MM.1S (cell line): ENCODE measurements around the gene TTC16.

Source experiments
- DNase-seq: peaks from one replicate; pipeline ENCODE4 v3.0.0-alpha.2; 2015
- H2AFZ ChIP-seq: fragments of 300-600 bp; sonication (generic); 2 replicates; pipeline ENCODE4 v1.6.0; 2016; ENCODE audit warnings: antibody characterized with exemption, low read length
- H3F3A ChIP-seq: fragments of 300-600 bp; sonication (generic); 2 replicates; pipeline ENCODE4 v1.6.1; 2016; ENCODE audit warnings: mild to moderate bottlenecking, antibody characterized with exemption, low read length, moderate library complexity, mixed read lengths; ENCODE audit not compliant: insufficient read depth
- H3K27ac ChIP-seq: fragments of 300-600 bp; sonication (generic); 2 replicates; pipeline ENCODE4 v1.5.1; 2016; ENCODE audit warnings: mild to moderate bottlenecking, low read length
- H3K27me3 ChIP-seq: fragments of 300-600 bp; sonication (generic); replicated peaks from 2 replicates; pipeline ENCODE4 v1.6.0; 2016; ENCODE audit warnings: low read length; ENCODE audit not compliant: insufficient read depth
- H3K36me3 ChIP-seq: fragments of 300-600 bp; sonication (generic); replicated peaks from 2 replicates; pipeline ENCODE4 v1.6.1; 2016; ENCODE audit warnings: mild to moderate bottlenecking, low read length, mixed read lengths; ENCODE audit not compliant: insufficient read depth
- H3K4me1 ChIP-seq: fragments of 300-600 bp; sonication (generic); 2 replicates; pipeline ENCODE4 v1.6.1; 2016; ENCODE audit warnings: low read length, mixed read lengths
- H3K4me2 ChIP-seq: fragments of 300-600 bp; sonication (generic); 2 replicates; pipeline ENCODE4 v1.6.0; 2016; ENCODE audit warnings: low read depth, low read length
- H3K4me3 ChIP-seq: fragments of 300-600 bp; sonication (generic); 2 replicates; pipeline ENCODE4 v1.5.1; 2016; ENCODE audit warnings: low read length, mixed read lengths
- H3K79me2 ChIP-seq: fragments of 300-600 bp; sonication (generic); 2 replicates; pipeline ENCODE4 v1.6.1; 2016; ENCODE audit warnings: mixed run types, low read length, mixed read lengths
- H3K9ac ChIP-seq: fragments of 300-600 bp; sonication (generic); 2 replicates; pipeline ENCODE4 v1.6.1; 2016; ENCODE audit warnings: low read length, mixed read lengths
- H3K9me2 ChIP-seq: fragments of 300-600 bp; sonication (generic); replicated peaks from 2 replicates; pipeline ENCODE4 v1.6.1; 2016; ENCODE audit warnings: mild to moderate bottlenecking, low read length, mixed read lengths; ENCODE audit not compliant: insufficient read depth
- H3K9me3 ChIP-seq: fragments of 300-600 bp; sonication (generic); replicated peaks from 2 replicates; pipeline ENCODE4 v1.6.1; 2016; ENCODE audit warnings: mild to moderate bottlenecking, low read length, mixed read lengths; ENCODE audit not compliant: insufficient read depth
- H4K20me1 ChIP-seq: fragments of 300-600 bp; sonication (generic); 2 replicates; pipeline ENCODE4 v1.6.1; 2016; ENCODE audit warnings: mild to moderate bottlenecking, low read length, moderate library complexity, mixed read lengths; ENCODE audit not compliant: insufficient read depth
- EZH2 ChIP-seq: fragments of 300-600 bp; sonication (generic); optimal IDR thresholded peaks from 2 replicates; pipeline ENCODE3; 2017; ENCODE audit warnings: low read depth, mild to moderate bottlenecking, antibody characterized with exemption, low read length, mixed read lengths
- EZH2phosphoT487 ChIP-seq: fragments of 300-600 bp; sonication (generic); IDR thresholded peaks from 2 replicates; pipeline ENCODE4 v1.6.1; 2018; ENCODE audit warnings: antibody characterized with exemption, low read length
- TF ChIP-seq, protein P1 (sequence below): fragments of 300-600 bp; sonication (generic); IDR thresholded peaks from 2 replicates; pipeline ENCODE4 v1.5.1; 2016; ENCODE audit warnings: antibody characterized with exemption, low read length, mixed read lengths

Gene TTC16

DNA sequence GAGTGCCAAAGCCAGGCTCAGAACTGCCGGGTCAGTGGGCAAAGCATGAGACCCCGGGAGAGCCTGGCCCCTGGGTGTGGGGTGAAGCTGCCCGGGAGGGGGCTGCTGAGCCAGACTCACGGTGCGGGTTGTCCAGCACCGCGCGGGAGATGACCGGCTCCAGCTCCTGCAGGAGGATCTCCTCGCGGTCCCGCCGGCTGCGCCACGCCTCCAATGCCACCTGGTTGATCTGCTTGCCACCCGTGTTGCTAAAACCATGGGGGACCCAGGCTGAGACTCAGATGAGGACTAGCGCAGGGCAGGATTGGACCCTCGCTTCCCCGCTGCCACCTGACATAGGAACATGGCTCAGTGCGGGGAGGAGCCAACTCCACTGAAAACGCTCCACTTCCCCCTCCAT is 16.6 kb downstream of the TTC16 start:
- H3K9ac ChIP-seq = no peak overlapping the region
- H3K9me2 ChIP-seq = no peaks in the 10 kb centered on the region
- H3F3A ChIP-seq = peaks cover 15% of the 10 kb centered on the region
- peaks cover 24% of the 10 kb centered on the region for H3K4me1 ChIP-seq
- H3K9me3 ChIP-seq = no peaks in the 10 kb centered on the region
- H3K27ac ChIP-seq = no peak overlapping the region
- no peak overlapping the region for H3K4me3 ChIP-seq
- no peak for DNase-seq
- no peak overlapping the region for H3K4me2 ChIP-seq
- no peaks in the 10 kb centered on the region for H3K36me3 ChIP-seq
- no peaks in the 10 kb centered on the region for H4K20me1 ChIP-seq
- peaks cover 11% of the 10 kb centered on the region; the same call in 1 of the 2 replicates for H3K79me2 ChIP-seq
- TF ChIP-seq EZH2phosphoT487 = no peak
- TF ChIP-seq, protein P1, sequence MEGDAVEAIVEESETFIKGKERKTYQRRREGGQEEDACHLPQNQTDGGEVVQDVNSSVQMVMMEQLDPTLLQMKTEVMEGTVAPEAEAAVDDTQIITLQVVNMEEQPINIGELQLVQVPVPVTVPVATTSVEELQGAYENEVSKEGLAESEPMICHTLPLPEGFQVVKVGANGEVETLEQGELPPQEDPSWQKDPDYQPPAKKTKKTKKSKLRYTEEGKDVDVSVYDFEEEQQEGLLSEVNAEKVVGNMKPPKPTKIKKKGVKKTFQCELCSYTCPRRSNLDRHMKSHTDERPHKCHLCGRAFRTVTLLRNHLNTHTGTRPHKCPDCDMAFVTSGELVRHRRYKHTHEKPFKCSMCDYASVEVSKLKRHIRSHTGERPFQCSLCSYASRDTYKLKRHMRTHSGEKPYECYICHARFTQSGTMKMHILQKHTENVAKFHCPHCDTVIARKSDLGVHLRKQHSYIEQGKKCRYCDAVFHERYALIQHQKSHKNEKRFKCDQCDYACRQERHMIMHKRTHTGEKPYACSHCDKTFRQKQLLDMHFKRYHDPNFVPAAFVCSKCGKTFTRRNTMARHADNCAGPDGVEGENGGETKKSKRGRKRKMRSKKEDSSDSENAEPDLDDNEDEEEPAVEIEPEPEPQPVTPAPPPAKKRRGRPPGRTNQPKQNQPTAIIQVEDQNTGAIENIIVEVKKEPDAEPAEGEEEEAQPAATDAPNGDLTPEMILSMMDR = no peak
- no peak for TF ChIP-seq EZH2
- H3K27me3 ChIP-seq = no peaks in the 10 kb centered on the region
- no peak overlapping the region for H2AFZ ChIP-seq

DNA sequence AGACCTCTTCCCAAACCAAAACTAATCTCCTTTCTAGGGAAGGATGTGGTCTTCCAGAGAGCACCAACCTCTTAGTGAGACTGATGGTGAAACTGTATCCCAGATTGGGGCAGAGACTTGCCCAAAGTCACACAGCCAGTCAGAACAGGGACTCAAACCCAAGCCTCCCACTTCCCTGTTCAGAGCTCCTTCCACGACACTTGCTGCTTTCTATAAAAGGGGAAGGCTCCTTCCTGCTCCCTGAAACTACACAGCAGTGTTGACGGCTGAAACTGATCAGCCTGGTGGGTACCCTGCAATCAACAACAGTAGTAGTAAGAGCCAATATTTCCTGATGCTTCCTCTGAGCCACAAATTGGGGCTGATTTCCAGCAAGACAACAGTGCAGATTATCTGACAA is 17.7 kb downstream of the TTC16 start:
- Histone ChIP-seq H3K4me3 (no peak overlapping the region), H3K9me3 (no peaks in the 10 kb centered on the region), H3K27ac (no peak overlapping the region), H3K79me2 (peaks cover 11% of the 10 kb centered on the region; the same call in 1 of the 2 replicates), H3K27me3 (no peaks in the 10 kb centered on the region), H3K4me1 (peaks cover 24% of the 10 kb centered on the region), H2AFZ (no peak overlapping the region), H4K20me1 (no peaks in the 10 kb centered on the region), H3K36me3 (no peaks in the 10 kb centered on the region), H3F3A (peaks cover 23% of the 10 kb centered on the region), H3K9me2 (no peaks in the 10 kb centered on the region), H3K9ac (no peak overlapping the region; the same call in 1 of the 2 replicates), H3K4me2 (peak overlapping the region; percentile 94; the same call in 1 of the 2 replicates)
- TF ChIP-seq EZH2 (no peak), EZH2phosphoT487 (no peak)
- TF ChIP-seq, protein P1 = no peak
- DNase-seq = no peak

DNA sequence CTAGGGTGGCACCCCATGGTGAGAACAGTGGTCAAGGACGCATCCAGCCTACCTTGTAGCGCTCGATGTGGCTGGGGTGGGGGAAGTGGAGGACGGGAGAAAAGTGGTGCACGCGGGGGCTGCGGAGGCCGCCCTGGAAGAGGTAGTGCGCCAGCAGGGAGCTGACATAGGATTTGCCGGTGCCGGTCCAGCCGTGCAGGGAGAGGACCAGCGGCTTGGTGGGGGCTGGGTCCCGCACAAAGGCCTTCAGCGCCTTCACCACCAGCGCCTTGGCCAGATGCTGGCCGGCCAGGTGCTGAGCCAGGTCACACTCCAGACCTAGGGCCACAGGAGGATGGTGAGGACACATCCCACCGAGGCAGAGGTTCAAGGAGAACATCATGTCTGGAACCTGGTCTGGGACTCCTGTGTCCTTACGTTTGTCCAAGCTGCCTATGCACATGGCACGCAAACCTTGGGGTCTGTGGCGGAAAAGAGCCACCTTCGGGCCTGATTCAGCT is 18.4 kb downstream of the TTC16 start:
- Histone ChIP-seq H3K4me3 (peak overlapping the region; percentile 58), H3K79me2 (peaks cover 11% of the 10 kb centered on the region; the same call in 1 of the 2 replicates), H2AFZ (peak overlapping the region; percentile 40; the same call in 1 of the 2 replicates), H3K9me3 (no peaks in the 10 kb centered on the region), H3K4me2 (peak overlapping the region; percentile 94), H3K4me1 (peaks cover 24% of the 10 kb centered on the region), H3K27ac (peak overlapping the region; percentile 85; the same call in 1 of the 2 replicates), H3K9ac (peak overlapping the region; percentile 82), H4K20me1 (no peaks in the 10 kb centered on the region), H3F3A (peaks cover 23% of the 10 kb centered on the region), H3K27me3 (no peaks in the 10 kb centered on the region), H3K36me3 (no peaks in the 10 kb centered on the region), H3K9me2 (no peaks in the 10 kb centered on the region)
- TF ChIP-seq EZH2phosphoT487 = no peak
- TF ChIP-seq, protein P1 = no peak
- TF ChIP-seq EZH2 = no peak
- no peak for DNase-seq
